Putamen (tissue), 1 donor: ENCODE data around the gene TMEM72.

Experiments used
- DNase-seq: peaks from one replicate; pipeline ENCODE4 v3.0.0-alpha.2; 2016; ENCODE audit warnings: low spot score

The TMEM72 gene

DNA sequence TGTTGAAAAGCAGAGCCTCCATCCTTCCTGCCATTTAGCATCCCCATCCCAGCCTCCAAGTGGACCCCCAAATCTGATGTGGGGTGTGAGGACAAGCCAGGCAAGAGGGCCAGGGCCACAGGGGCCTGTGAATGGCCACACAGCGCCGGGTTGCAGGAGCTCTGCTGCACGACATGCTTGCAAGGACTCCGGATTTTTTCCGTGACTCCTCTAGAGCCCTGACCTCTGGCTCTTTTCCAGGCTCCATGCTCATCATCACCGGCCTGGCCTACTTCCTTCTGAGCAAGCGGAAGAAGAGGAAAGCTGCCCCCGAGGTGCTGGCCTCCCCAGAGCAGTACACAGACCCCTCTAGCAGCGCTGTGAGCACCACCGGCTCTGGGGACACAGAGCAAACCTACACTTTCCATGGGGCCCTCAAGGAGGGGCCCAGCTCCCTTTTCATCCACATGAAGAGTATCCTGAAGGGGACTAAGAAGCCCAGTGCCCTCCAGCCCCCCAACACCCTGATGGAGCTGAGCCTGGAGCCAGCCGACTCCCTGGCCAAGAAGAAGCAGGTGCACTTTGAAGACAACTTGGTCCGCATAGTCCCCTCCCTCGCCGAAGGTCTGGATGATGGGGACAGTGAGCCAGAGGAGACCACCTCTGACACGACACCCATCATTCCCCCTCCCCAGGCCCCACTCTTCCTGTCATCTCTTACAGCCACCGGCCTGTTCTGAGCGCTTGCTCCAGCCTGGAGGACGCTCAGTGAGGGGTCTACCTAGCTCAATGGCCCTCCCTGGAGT, 23.5 kb downstream of the TMEM72 start:
- no peak for DNase-seq

DNA sequence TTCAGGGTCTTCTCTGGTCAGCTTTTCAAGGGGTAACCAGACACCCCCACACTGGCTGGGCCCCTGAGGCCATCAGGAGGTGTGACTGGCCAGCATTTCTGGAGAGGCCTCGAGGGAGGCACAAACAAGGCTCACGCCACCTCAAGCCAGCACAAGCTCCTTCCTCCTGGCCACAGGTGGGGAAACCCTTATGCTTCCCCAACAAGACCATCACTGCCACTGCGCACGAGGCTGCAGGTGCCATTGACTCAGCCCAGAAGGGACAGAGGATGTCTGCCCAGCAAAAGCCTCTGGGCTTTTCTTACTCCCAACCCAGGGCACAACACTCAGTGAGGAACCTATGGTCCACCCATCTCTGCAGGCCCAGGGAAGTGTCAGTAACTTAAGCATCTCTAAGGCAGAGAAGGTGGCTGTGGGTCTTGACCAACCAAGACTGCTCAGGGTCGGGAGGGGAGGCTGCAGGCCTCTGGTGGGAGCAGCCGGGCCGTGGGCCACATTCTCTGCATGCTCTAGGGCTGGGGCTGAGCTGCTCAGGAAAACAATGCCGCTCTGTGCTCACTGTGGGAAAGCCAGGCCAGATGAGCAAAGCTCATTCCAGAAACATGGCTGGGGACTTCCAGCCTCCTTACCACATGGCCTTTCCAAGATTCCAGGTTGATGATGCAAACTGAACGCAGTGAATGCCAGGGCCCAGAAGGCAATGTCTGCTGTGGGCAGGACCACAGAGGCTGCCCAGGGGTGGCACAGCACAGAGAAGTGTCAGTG, 24.2 kb downstream of the TMEM72 start:
- DNase-seq, result peak; percentile 83

DNA sequence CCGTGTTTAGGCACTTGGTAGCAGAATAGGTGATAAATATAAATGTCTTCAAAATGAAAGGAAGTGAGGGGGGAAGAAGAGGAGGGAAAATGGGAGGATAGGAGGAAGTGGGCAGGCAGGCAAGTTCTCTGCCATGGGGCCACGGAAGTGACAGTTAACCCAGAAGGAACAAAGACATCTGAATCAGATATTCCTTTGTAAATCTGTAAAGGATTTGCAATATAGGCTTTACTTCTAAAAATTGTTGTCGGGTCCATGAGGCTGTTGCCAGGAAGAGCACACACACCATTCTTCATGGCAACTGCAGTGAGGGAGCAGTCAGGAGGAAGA, 24.8 kb downstream of the TMEM72 start:
- no peak for DNase-seq

DNA sequence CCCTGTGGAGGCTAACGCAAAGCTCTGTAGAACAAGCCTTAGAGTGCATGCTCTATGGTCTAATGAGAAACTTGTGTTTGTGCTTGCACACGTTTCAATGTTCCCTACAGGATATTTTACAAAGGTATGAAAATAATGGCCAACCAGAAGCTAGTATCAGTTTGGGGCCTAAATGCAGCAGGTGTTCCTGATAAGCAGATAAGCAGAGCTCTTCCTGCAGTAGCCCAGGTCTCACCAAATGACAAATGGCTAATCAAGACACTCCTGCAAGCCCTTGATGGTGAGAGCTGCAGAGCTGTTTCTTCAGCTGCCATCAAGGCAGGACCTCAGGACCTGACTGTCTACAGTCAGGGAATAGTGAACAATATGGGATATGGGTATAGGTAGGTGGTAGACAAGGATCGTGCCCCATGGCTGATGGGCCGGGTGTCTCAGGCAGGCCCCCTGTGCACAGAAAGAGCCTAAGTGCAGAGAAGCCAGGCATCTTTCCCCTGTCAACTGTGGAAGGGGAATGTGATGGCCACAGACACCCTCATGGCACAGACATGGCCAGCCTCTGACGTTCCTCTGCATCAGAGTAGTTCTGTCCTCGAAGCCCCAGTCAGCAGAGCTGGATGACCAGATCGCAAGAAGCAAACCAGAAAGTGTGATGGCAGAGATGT, 25.3 kb downstream of the TMEM72 start:
- no peak for DNase-seq

DNA sequence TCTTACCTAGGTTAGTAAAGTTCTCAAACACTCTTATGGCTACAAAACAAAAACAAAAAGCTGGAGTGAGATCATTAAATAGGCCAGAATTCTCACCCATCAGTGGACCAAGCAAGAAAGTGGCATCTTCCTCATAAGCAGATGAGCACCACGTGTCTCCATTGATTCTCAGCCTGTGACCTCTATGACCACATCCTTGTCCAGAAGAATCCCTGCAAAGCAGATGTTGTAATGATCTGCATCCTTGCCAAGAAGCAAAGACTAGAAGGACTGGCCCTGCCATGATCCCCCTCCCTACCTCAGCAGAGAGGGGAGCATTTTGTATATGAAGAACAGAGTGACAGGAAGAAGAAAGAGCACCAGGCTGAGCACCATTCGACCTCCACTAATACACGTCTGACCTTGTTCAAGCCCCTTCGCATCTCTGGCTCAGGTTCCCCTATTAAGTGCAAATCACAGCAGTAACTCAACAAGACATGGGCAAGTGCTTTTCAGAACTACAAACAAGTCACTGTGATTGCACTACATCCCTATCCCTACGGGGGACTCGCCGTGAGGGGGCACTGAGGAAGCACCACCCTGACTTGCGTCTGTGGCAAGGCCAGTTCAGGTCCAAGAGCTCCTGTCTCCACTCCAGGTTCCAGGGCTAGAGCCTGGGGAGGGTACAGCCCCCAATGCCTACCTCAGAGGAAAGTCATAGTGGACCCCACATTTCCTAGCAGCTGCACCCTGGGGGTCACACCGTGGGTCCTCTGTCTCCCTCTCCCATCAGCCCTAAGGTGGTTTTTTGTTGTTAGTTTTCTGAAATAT, 26.3 kb downstream of the TMEM72 start:
- no peak for DNase-seq

DNA sequence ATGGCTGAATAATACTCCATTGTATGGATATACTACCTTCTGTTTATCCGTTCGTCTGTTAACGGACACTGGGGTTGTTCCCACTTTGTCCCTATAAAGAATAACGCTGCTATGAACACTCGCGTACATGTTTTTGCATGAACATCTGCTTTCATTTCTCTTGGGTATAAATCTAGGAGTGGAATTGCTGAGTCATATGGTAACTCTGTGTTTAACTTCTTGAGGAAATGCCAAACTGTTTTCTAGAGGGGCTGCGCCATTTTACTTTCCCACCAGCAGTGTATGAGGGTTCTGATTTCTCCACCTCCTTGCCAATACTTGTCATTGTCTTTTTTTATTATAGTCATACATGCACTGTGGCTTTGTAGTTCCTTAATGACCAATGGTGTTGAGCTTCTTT, 27.8 kb downstream of the TMEM72 start:
- DNase-seq, result no peak

DNA sequence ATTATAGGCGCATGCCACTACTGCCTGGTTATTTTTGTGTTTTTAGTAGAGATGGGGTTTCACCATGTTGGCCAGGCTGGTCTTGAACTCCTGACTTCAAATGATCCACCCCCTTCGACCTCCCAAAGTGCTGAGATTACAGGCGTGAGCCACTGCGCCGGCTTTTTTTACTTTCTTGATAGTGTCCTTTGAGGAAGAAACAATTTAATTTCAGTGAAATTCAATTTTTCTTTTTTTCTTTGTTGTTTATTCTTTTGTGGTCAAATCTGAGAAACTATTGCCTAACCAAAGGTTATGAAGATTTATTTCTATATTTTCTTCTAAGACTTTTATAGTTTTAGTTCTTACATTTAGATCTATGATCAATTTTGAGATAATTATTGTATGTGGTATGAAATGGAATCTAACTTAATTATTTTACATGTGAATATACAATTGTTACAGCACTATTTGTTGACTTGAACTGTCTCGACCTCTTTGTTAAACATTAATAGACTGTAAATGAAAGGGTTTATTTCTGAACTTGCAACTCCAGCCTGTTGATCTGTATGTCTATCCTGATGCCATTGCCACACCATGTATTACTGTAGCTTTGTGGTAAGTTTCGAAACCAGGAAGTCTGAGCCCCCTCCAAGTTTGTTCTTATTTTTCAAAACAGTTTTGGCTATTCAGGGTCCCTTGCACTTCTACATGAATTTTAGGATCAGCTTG, 28.7 kb downstream of the TMEM72 start:
- DNase-seq, result no peak

DNA sequence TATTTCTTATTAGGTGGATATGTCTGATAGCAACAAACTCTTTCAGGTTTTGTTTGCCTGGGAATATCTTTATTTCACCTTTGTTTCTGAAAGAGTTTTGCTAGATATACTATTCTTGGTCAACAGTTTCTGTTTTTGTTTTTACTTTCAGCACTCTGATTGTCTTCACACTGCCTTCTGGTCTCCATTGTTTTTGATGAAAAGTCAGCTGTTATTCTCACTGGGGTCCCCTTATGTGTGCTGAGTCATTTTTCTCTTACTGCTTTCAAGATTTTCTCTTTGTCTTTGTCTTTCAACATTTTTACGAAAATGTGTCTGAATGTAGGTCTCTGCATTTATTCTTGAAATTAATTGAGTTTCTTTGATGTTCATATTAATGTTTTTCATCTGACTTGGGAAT, 33.2 kb downstream of the TMEM72 start:
- DNase-seq, result no peak

DNA sequence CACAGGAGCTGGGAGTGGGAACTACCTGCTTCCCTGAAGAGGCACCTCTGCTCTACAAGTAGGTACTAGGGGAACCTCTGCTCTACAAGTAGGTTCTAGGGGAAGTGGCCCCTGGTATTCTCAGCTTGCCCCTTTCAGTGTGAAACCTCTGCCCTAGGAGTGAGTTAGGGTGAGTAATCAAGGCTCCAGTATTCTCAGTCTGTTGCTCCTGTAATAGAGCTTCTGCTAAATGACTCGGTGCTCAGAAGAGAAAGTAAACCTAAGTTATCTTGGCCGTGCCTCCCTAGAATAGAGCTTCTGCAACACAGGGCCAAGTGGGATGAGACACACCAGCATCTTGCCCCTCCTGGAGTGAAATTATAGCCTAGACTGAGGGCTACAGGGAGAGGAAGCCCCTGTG, 35.1 kb downstream of the TMEM72 start:
- no peak for DNase-seq

DNA sequence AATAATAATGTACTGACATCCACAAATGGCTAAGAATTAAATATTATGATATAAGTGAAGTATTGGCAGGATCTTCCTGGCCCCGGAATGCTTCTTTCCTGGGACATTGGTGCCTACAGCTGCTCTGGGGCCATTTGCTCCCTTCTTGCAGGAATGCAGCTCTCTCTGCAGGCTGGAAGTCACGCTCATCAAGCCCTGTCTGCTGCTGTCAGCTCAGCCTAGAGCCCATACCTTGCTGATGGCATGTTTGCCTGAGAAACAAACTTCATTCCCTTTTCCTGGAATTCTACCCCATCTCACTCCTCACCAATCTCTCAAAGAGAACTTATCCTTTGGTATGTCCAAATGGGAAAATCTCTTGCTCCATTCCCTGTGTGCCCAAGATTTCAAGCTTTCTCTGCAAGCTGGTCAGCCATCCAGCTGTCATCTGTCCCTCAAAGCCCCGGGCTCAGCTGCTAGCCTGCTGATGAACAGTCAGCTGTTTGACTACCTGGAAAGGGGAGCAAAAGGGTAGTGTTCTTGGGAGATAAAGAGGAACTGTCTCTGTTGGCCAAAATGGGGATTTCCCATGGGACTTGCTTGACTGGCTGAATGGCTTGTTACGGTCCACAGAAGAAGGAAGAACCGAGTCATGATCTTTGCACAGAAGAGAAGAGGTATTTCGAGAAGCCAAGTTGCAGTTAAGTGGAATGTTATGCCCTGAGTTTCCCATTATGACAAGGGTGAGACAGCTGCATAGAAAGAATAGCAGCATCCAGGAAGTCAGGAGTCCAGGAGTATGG, 36.4 kb downstream of the TMEM72 start:
- no peak for DNase-seq

DNA sequence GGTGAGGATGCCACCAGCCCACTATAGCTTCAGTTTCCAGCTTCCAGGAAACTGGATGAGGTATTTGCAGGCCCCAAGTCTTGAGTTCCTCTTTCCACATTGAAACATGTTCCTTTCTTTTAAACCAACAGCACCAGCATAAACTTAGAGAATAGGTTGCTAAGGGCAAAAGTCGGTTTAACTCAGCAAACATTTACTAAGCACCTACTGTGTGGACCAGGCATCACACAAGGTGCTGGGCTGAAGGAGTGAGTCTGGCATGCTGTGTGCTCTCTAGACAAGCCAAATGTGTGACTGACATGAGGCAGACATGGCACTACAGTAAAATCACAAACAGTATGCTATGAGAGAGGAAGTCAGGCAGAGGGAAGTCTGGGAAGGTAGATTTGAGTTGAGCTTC, 37.5 kb downstream of the TMEM72 start:
- DNase-seq, result no peak

DNA sequence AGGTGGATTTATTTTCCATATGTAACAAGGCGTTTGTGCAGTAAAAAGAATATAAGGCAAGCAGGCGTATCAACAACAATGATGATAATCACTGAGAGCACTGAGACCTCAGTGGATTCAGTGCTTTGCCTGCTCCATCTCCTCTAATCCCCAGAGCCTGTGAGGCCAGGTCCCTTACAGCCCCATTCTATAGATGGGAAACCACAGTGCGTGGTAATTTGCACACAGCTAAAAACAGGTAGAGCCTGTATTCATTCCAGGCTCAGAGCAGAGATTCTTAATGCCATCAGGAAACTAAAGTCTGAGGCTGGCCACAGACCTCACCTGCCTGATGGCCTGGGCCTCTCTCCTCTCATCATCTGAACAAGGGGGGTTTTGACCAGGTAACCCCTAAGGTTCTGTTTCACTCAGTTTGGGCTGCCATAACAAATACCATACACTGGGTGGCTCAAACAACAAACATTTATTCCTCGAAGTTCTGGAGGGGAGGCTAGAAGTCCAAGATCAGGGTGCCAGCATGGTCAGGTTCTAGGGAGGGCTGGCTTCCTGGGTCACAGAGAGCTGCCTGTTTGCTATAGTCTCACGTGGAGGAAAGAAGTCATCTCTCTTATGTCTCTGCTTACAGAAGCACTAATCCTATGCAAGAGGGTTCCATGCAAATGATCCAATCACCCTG, 38.1 kb downstream of the TMEM72 start:
- DNase-seq, result no peak

DNA sequence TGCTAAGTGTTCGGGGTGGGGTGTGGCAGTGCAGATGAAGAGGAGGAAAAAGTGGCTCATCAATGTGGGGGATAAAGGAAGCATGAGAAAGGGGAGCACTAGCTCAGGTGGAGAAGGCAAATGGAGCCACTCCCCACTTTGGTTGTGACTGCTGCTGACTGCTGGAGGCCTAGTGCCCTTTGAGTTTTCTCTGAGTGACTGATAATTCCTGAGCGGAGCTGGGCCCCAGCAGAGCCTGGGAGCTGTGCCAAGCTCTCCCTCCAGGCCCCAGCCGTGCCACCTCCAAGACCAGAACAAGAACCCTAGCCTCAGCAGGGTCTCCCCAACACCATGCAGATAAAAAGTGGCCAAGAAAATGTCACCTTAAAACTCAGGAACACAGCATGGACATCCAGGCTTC, 38.8 kb downstream of the TMEM72 start:
- no peak for DNase-seq

DNA sequence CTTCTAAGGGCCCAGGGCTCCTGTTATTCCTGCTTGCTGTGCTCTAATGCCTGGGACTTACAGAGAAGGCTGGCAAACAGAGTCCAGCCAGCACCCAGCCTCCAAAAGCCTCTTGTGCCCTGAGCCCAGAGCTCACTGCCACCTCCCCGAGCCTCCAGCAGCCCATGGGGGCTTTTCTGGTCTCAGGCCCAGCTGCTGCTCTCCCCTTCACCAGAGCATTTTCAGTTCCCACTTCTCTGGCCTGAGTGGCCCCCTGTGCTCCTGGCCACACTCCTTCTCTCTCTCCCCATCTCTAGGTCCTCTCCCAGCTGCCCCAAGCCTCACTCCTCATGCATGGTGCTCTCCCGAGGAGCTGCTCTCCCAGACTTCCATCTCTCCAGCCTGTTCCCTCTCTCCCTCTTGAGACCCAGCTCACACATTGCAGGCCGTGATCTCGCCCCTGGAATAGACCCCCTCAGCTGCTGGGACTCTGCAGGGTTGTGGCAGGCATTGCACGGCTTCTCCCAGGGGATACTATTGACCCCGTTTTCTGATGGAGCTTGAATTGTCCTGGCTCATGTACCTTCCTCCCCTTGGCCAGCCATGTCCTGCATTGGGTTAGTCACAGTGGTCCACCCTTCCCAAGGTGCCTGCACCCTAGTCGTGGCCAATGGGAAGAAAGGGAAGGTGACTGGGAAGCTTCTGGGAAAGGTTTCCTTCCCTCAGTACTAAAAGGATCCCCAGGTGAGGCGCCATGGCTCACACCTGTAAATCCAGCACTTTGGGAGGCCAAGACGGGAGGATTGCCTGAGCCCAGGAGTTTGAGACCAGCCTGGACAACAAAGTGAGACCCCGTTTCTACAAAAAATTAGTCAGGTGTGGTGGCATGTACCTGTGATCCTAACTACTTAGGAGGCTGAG, 39.4 kb downstream of the TMEM72 start:
- DNase-seq, result no peak

DNA sequence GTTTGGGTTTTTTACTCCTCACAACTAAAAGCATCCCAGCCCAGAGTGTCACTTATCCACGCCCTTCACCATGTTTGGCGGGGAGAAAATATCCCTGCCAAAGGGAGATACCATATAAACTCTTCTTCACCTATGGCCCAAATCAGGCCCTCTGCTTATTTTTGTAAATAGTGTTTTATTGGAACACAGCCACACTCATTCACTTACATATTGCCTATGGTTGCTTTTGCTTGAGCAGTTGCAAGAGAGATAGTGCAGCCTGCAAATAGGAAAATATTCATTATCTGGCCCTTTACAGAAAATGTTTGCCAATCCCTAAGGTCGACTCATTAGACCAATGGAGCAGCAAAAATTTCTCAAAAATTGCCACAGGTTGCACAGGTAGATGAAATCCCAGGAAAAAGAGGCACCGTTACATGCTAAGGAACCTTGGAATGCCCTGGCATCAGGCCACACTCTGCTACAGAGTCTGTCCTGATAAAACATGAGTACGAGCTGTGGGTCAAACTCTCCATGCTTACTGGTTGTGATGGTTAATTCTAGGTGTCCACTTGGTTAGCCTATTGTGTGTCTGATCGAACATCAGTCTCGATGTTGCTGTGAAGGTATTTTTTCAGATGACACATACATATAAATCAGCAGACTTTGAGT, 40.6 kb downstream of the TMEM72 start:
- DNase-seq, result no peak

DNA sequence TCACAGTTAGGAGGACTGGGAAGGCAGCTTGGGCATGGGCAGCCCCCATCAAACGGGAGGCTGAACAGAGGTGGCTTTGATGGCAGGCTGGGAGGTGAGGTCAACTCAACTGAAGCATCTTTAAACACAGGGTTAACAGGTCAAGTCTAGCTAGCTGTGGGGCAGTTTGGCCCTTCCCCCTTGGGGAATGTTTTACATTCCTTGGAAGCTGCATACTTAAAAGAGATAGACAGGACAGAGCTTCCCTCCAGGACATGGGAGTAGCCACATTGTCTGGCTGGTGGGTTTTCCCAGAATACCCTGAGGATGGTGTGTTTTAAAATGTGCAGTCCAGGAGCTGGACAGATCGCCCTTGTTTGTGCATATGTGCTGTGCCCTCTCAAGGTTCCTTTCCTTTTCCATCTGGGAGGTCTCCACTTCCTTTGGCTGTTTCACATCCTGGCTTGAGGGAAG, 41.7 kb downstream of the TMEM72 start:
- no peak for DNase-seq

DNA sequence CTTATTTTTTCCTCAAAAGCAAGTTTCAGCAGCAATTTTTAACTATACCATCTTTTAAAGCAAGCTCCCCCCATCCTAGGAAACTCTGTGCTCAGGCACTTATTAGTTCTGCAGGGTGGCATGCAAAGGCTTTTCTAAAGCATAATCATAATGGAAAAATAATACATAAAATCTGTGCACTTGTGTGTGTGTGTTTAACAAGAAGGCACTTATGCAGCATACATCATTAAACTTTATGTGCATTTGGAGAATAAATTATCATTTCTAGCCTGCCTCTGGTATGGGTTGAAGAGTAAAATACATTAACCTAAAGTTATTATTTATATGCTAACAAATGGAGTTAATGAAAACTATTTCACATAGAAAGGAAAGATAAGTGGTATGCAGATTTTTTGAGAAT, 42.9 kb downstream of the TMEM72 start:
- DNase-seq, result no peak

DNA sequence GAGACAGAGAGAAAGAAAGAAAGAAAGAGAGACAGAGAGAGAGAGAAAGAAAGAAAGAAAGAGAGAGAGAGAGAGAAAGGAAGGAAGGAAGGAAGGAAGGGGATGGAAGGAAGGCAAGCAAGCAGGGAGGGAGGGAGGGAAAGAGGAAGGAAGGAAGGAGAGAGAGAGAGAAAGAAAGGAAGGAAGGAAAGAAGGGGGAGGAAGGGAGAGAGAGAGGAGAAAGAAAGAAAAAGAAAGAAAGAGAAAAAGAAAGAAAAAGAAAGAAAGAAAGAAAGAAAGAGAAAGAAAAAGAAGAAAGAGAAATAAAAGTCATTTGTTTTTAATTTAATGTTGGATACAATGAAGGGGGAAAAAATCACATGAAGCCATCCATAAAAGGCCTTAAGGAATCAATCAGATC, 43.8 kb downstream of the TMEM72 start:
- no peak for DNase-seq
